Natural killer cell (primary cell): Measurements from ENCODE around the gene MYO7B. TPM values are rescaled to one million over a fixed set of nuclear protein-coding genes. Genes with fewer than 3 reads are reported as not detected.

ENCODE experiments used
- ATAC-seq, 3 donors: fragments of 150-1000 bp in 2 of 3; fragments of 200-7000 bp in 1 of 3; cut with Tn5 transposase; 1 replicate in 1 of 3; 2 replicates in 2 of 3; pipeline ENCODE4 v1.10.0; 2021; ENCODE audit warnings: mild to moderate bottlenecking in 2 of 3, moderate library complexity in 2 of 3
- DNase-seq, 2 donors: peaks; one replicate each; pipeline versions ENCODE4 v3.0.0 to v3.0.0-alpha.2; 2013 to 2021; ENCODE audit warnings: mixed read lengths in 1 of 2
- H3K27ac ChIP-seq: one replicate; pipeline ENCODE4 v1.5.1; 2013; ENCODE audit warnings: mild to moderate bottlenecking, low read length
- H3K27me3 ChIP-seq: one replicate; pipeline ENCODE4 v1.6.1; 2013; ENCODE audit warnings: low read length; ENCODE audit not compliant: control insufficient read depth, insufficient read depth
- H3K36me3 ChIP-seq: one replicate; pipeline ENCODE4 v1.6.1; 2013; ENCODE audit warnings: low read length; ENCODE audit not compliant: control insufficient read depth, insufficient read depth
- H3K4me1 ChIP-seq: one replicate; pipeline ENCODE4 v1.6.1; 2013; ENCODE audit warnings: low read length; ENCODE audit not compliant: control insufficient read depth, insufficient read depth
- H3K4me3 ChIP-seq: one replicate; pipeline ENCODE4 v1.5.1; 2013; ENCODE audit warnings: low read length
- H3K9me3 ChIP-seq: one replicate; pipeline ENCODE4 v1.6.1; 2013; ENCODE audit warnings: low read length; ENCODE audit not compliant: control insufficient read depth, insufficient read depth
- H3K27ac Mint-ChIP-seq, 2 donors: one replicate each; pipeline ENCODE4 v1.8.0; 2022; ENCODE audit warnings: mild to moderate bottlenecking in 2 of 2, mixed read lengths in 2 of 2, moderate library complexity in 1 of 2
- H3K27me3 Mint-ChIP-seq, 2 donors: one replicate each; pipeline ENCODE4 v1.8.0; 2022; ENCODE audit warnings: low read depth in 2 of 2, mixed read lengths in 2 of 2
- H3K36me3 Mint-ChIP-seq: one replicate; pipeline ENCODE4 v1.8.0; 2022; ENCODE audit warnings: mixed read lengths
- H3K4me1 Mint-ChIP-seq, 2 donors: one replicate each; pipeline ENCODE4 v1.8.0; 2022; ENCODE audit warnings: mixed read lengths in 2 of 2
- H3K4me3 Mint-ChIP-seq: one replicate; pipeline ENCODE4 v1.8.0; 2022; ENCODE audit warnings: mild to moderate bottlenecking, moderate library complexity, mixed read lengths
- H3K9me3 Mint-ChIP-seq, 2 donors: one replicate each; pipeline ENCODE4 v1.8.0; 2022; ENCODE audit warnings: mixed read lengths in 2 of 2
- CTCF ChIP-seq: fragments of 200-600 bp; IDR thresholded peaks from one replicate; pipeline ENCODE4 v1.8.0; 2022; ENCODE audit warnings: antibody characterized with exemption
- WGBS: methylation state at CpG from one replicate; pipeline ENCODE4 v1.1.7; 2013; ENCODE audit warnings: missing lambda C conversion rate; ENCODE audit not compliant: insufficient coverage; 5-methylcytosine and 5-hydroxymethylcytosine counted together
- intact Hi-C: fragments of 100-400 bp; cut with micrococcal nuclease; formaldehyde crosslinking; loops from one replicate; pipeline ENCODE4 v1.14.2; 2022
- total RNA-seq, 4 donors: library from RNA; stranded (reverse); fragments of 120-200 nt in 1 of 4; gene quantifications; one replicate each; pipeline versions ENCODE4 v1.2.3 to v1.2.4, GENCODE V29; 2013 to 2022

MYO7B gene
- total RNA-seq, 3 donors from 2014 or later (not counting 1 experiment from before 2014, with no cell fraction given), result 0.14 to 0.45 (median 0.25) TPM

- WGBS, result 88% methylated on average over 6 of the region's 6 CpGs
- H3K27me3 ChIP-seq, result no peaks in the 10 kb centered on the region
- no peak overlapping the region for H3K4me3 ChIP-seq
- DNase-seq (no peak), ATAC-seq (no peak)
- peaks cover 28% of the 10 kb centered on the region for H3K4me1 ChIP-seq
- Mint-ChIP-seq H3K27ac (no peak overlapping the region), H3K9me3 (no peaks in the 10 kb centered on the region), H3K4me3 (no peak overlapping the region), H3K36me3 (no peaks in the 10 kb centered on the region), H3K27me3 (peaks cover 0 to 2% of the 10 kb centered on the region in 2 donors), H3K4me1 (peaks cover 6 to 17% of the 10 kb centered on the region in 2 donors)
- no peaks in the 10 kb centered on the region for H3K36me3 ChIP-seq
- TF ChIP-seq CTCF, result no peak
- intact Hi-C loops, result no loop called here
- H3K9me3 ChIP-seq, result no peaks in the 10 kb centered on the region
- no peak overlapping the region for H3K27ac ChIP-seq
Measured at GRCh38 chr2:127573298-127573697, 37.8 kb downstream of the MYO7B start.

GRCh38 chr2:127573771-127574170 lies 38.3 kb downstream of the MYO7B start:
- Mint-ChIP-seq H3K9me3 (no peaks in the 10 kb centered on the region), H3K4me1 (peaks cover 6 to 17% of the 10 kb centered on the region in 2 donors), H3K4me3 (no peak overlapping the region), H3K27me3 (peaks cover 0 to 2% of the 10 kb centered on the region in 2 donors), H3K36me3 (no peaks in the 10 kb centered on the region), H3K27ac (no peak overlapping the region)
- no peak overlapping the region for H3K27ac ChIP-seq
- 97% methylated on average over 14 of the region's 17 CpGs for WGBS
- peaks cover 28% of the 10 kb centered on the region for H3K4me1 ChIP-seq
- DNase-seq (peak in 1 of 2 donors; percentile 12), ATAC-seq (no peak)
- H3K4me3 ChIP-seq, result no peak overlapping the region
- no peaks in the 10 kb centered on the region for H3K9me3 ChIP-seq
- no peaks in the 10 kb centered on the region for H3K27me3 ChIP-seq
- TF ChIP-seq CTCF, result no peak
- intact Hi-C loops, result no loop called here
- no peaks in the 10 kb centered on the region for H3K36me3 ChIP-seq

- no peaks in the 10 kb centered on the region for H3K36me3 ChIP-seq
- H3K4me1 ChIP-seq, result peaks cover 28% of the 10 kb centered on the region
- no peaks in the 10 kb centered on the region for H3K9me3 ChIP-seq
- H3K27me3 Mint-ChIP-seq, result peaks cover 0 to 2% of the 10 kb centered on the region in 2 donors
- ATAC-seq (no peak), DNase-seq (no peak)
- no peak for TF ChIP-seq CTCF
- 76% methylated on average over 3 of the region's 3 CpGs for WGBS
- H3K4me3 ChIP-seq, result no peak overlapping the region
- no peaks in the 10 kb centered on the region for H3K27me3 ChIP-seq
- no peak overlapping the region for H3K27ac ChIP-seq
- no peak overlapping the region for H3K4me3 Mint-ChIP-seq
- H3K4me1 Mint-ChIP-seq, result peaks cover 6 to 17% of the 10 kb centered on the region in 2 donors
- H3K9me3 Mint-ChIP-seq, result no peaks in the 10 kb centered on the region
- intact Hi-C loops, result no loop called here
- H3K27ac Mint-ChIP-seq, result peak overlapping the region in 1 of 2 donors; percentile 15
- H3K36me3 Mint-ChIP-seq, result no peaks in the 10 kb centered on the region
Measured at GRCh38 chr2:127574656-127575055, 39.2 kb downstream of the MYO7B start.

- H3K4me1 Mint-ChIP-seq, result peaks cover 6 to 19% of the 10 kb centered on the region in 2 donors
- Histone ChIP-seq H3K27ac (no peak overlapping the region), H3K27me3 (no peaks in the 10 kb centered on the region), H3K36me3 (no peaks in the 10 kb centered on the region), H3K4me3 (no peak overlapping the region), H3K4me1 (peaks cover 31% of the 10 kb centered on the region), H3K9me3 (no peaks in the 10 kb centered on the region)
- WGBS, result 85% methylated on average over 1 of the region's 4 CpGs
- no peak overlapping the region for H3K4me3 Mint-ChIP-seq
- ATAC-seq, result no peak
- peak overlapping the region in 1 of 2 donors; percentile 15 for H3K27ac Mint-ChIP-seq
- no peaks in the 10 kb centered on the region for H3K9me3 Mint-ChIP-seq
- intact Hi-C loops, result no loop called here
- no peak for TF ChIP-seq CTCF
- H3K36me3 Mint-ChIP-seq, result no peaks in the 10 kb centered on the region
- DNase-seq, result no peak
- peaks cover 0 to 2% of the 10 kb centered on the region in 2 donors for H3K27me3 Mint-ChIP-seq
Measured at GRCh38 chr2:127575185-127575765, 39.8 kb downstream of the MYO7B start.
